ENCODE results near the gene KCNJ14.

KCNJ14 gene

GRCh38 chr19:48455171-48455907, at the start of gene KCNJ14:
TSS of gene KCNJ14 (plus strand) at chr19:48455574. CDS start at chr19:48461725, 6,151 bp downstream.
- no peak within 1 kb of the TSS for H3K27ac ChIP-seq
- peaks cover 28% of the 10 kb centered on the region for H3K36me3 ChIP-seq
- no peaks in the 10 kb centered on the region for H3K9me3 ChIP-seq
- H3K4me1 ChIP-seq (ENCODE audit: control insufficient read depth in 1 of 2, insufficient read depth in 1 of 2, low read depth in 1 of 2, low read length in 1 of 2): no peaks in the 10 kb centered on the region
- no peaks in the 10 kb centered on the region for H3K27me3 ChIP-seq
- no peak within 1 kb of the TSS for H3K4me3 ChIP-seq (ENCODE audit: low read depth in 1 of 2, low read length in 1 of 2)
- TF ChIP-seq, protein P1, sequence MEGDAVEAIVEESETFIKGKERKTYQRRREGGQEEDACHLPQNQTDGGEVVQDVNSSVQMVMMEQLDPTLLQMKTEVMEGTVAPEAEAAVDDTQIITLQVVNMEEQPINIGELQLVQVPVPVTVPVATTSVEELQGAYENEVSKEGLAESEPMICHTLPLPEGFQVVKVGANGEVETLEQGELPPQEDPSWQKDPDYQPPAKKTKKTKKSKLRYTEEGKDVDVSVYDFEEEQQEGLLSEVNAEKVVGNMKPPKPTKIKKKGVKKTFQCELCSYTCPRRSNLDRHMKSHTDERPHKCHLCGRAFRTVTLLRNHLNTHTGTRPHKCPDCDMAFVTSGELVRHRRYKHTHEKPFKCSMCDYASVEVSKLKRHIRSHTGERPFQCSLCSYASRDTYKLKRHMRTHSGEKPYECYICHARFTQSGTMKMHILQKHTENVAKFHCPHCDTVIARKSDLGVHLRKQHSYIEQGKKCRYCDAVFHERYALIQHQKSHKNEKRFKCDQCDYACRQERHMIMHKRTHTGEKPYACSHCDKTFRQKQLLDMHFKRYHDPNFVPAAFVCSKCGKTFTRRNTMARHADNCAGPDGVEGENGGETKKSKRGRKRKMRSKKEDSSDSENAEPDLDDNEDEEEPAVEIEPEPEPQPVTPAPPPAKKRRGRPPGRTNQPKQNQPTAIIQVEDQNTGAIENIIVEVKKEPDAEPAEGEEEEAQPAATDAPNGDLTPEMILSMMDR (IDR thresholded peaks at IDR 0.05): no peak

DNA sequence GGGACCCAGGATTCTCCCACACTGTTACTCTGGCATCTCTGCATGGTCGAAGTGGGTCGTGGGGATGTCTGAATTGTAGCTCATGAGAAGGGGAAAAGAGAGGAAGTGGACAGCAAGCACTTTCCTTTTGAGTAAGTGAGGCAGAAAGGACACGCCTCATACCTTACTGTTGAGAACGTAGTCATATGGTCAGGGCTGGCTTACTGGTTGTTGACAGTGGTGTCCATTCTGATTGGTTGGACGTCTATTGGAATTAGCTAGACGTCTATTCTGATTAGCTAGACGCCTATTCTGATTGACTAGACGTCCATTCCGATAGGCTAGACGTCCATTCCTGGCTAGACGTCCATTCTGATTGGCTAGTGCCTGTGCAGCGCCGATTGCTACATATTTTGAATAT, 49.5 kb upstream of the KCNJ14 start:
- Histone ChIP-seq H3K4me3 (ENCODE audit: low read depth in 1 of 2, low read length in 1 of 2) (no peak overlapping the region), H3K36me3 (no peaks in the 10 kb centered on the region), H3K4me1 (ENCODE audit: control insufficient read depth in 1 of 2, insufficient read depth in 1 of 2, low read depth in 1 of 2, low read length in 1 of 2) (no peaks in the 10 kb centered on the region), H3K9me3 (no peaks in the 10 kb centered on the region), H3K27ac (no peak overlapping the region), H3K27me3 (peaks cover 7% of the 10 kb centered on the region)
- TF ChIP-seq, protein P1 (IDR thresholded peaks at IDR 0.05): no peak

DNA sequence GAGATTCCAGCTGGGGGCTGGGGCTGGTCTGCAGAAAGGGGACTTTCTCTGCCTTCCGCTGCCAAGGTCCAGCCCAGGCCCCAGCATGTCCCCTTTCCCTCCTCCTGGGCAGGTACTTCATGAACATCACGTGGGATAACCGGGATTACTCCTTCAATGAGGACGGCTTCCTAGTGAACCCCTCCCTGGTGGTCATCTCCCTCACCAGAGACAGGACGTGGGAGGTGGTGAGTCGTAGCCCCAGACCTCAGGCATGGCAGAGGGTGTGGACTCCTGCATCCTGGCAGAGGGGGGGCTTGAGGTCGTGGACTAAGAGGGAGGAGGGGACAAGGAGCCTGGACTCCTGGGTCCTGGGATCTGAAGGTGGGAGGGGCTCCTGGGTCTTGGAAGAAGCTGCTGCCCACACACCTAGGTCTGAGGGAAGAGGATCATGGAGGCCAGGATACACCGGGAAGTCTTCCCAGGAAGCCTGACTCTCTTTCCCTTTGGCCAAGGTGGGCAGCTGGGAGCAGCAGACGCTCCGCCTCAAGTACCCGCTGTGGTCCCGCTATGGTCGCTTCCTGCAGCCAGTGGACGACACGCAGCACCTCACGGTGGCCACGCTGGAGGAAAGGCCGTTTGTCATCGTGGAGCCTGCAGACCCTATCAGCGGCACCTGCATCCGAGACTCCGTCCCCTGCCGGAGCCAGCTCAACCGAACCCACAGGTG, 41.3 kb upstream of the KCNJ14 start:
- peaks cover 54% of the 10 kb centered on the region for H3K27me3 ChIP-seq
- H3K36me3 ChIP-seq: no peaks in the 10 kb centered on the region
- no peak overlapping the region for H3K27ac ChIP-seq
- no peaks in the 10 kb centered on the region for H3K9me3 ChIP-seq
- TF ChIP-seq, protein P1 (IDR thresholded peaks at IDR 0.05): no peak
- peaks cover 5 to 15% of the 10 kb centered on the region in 2 experiments for H3K4me1 ChIP-seq (ENCODE audit: control insufficient read depth in 1 of 2, insufficient read depth in 1 of 2, low read depth in 1 of 2, low read length in 1 of 2)
- H3K4me3 ChIP-seq (ENCODE audit: low read depth in 1 of 2, low read length in 1 of 2): no peak overlapping the region

- peaks cover 54% of the 10 kb centered on the region for H3K27me3 ChIP-seq
- no peaks in the 10 kb centered on the region for H3K36me3 ChIP-seq
- H3K9me3 ChIP-seq: no peaks in the 10 kb centered on the region
- H3K4me1 ChIP-seq (ENCODE audit: control insufficient read depth in 1 of 2, insufficient read depth in 1 of 2, low read depth in 1 of 2, low read length in 1 of 2): peaks cover 5 to 15% of the 10 kb centered on the region in 2 experiments
- TF ChIP-seq, protein P1 (IDR thresholded peaks at IDR 0.05): no peak
- H3K27ac ChIP-seq: no peak overlapping the region
- no peak overlapping the region for H3K4me3 ChIP-seq (ENCODE audit: low read depth in 1 of 2, low read length in 1 of 2)
Measured at GRCh38 chr19:48415395-48415794, 40.0 kb upstream of the KCNJ14 start.

- H3K4me1 ChIP-seq (ENCODE audit: control insufficient read depth in 1 of 2, insufficient read depth in 1 of 2, low read depth in 1 of 2, low read length in 1 of 2): peaks cover 5 to 15% of the 10 kb centered on the region in 2 experiments
- H3K4me3 ChIP-seq (ENCODE audit: low read depth in 1 of 2, low read length in 1 of 2): no peak overlapping the region
- TF ChIP-seq, protein P1 (IDR thresholded peaks at IDR 0.05): no peak
Measured at GRCh38 chr19:48415806-48416221, 39.6 kb upstream of the KCNJ14 start.

More at GRCh38 chr19:48415806-48416221, 39.6 kb upstream of the KCNJ14 start:
- Histone ChIP-seq H3K27me3 (peaks cover 54% of the 10 kb centered on the region), H3K27ac (no peak overlapping the region), H3K9me3 (no peaks in the 10 kb centered on the region), H3K36me3 (no peaks in the 10 kb centered on the region)

All from neutrophil (primary cell).